Trophoblast cell (in vitro differentiated cells and primary cell): ENCODE results near the gene AK1.

ENCODE experiments used
- DNase-seq, 2 donors: peaks; one replicate each; pipeline ENCODE4 v3.0.0-alpha.2; 2016
- H2AFZ ChIP-seq: 2 replicates; pipeline ENCODE4 v1.6.1; 2013; ENCODE audit warnings: low read length, moderate library complexity, mild to moderate bottlenecking; ENCODE audit not compliant: insufficient read depth, poor library complexity
- H2AK5ac ChIP-seq: 2 replicates; pipeline ENCODE4 v1.6.1; 2013; ENCODE audit warnings: mild to moderate bottlenecking, low read length
- H2BK120ac ChIP-seq: 2 replicates; pipeline ENCODE4 v1.6.1; 2013; ENCODE audit warnings: low read length, mild to moderate bottlenecking, moderate library complexity; ENCODE audit not compliant: insufficient read depth, poor library complexity
- H2BK12ac ChIP-seq: 2 replicates; pipeline ENCODE4 v1.6.1; 2013; ENCODE audit warnings: mild to moderate bottlenecking, low read length, moderate library complexity
- H2BK5ac ChIP-seq: 2 replicates; pipeline ENCODE4 v1.6.1; 2013; ENCODE audit warnings: low read length, low read depth, moderate library complexity, mild to moderate bottlenecking; ENCODE audit not compliant: poor library complexity
- H3K14ac ChIP-seq: 2 replicates; pipeline ENCODE4 v1.6.1; 2013; ENCODE audit warnings: mild to moderate bottlenecking, low read length
- H3K18ac ChIP-seq: 2 replicates; pipeline ENCODE4 v1.6.1; 2013; ENCODE audit warnings: mild to moderate bottlenecking, low read length
- H3K23ac ChIP-seq: 2 replicates; pipeline ENCODE4 v1.6.1; 2013; ENCODE audit warnings: low read length
- H3K27ac ChIP-seq: 2 replicates; pipeline ENCODE4 v1.5.1; 2013; ENCODE audit warnings: low read depth, mild to moderate bottlenecking, inconsistent platforms, low read length, moderate library complexity
- H3K27me3 ChIP-seq: 2 replicates; pipeline ENCODE4 v1.6.1; 2013; ENCODE audit warnings: inconsistent platforms, mild to moderate bottlenecking, low read length, moderate library complexity; ENCODE audit not compliant: insufficient read depth
- H3K36me3 ChIP-seq, 2 experiments: 1 replicate in 1 of 2; 2 replicates in 1 of 2; pipeline ENCODE4 v1.6.1; 2013; ENCODE audit warnings: low read length in 2 of 2, mild to moderate bottlenecking in 2 of 2, moderate library complexity in 1 of 2; ENCODE audit not compliant: insufficient read depth in 2 of 2, control insufficient read depth in 1 of 2
- H3K4ac ChIP-seq: 2 replicates; pipeline ENCODE4 v1.6.1; 2013; ENCODE audit warnings: low read depth, mild to moderate bottlenecking, low read length, moderate library complexity
- H3K4me1 ChIP-seq, 2 experiments: 1 replicate in 1 of 2; 2 replicates in 1 of 2; pipeline ENCODE4 v1.6.1; 2013; ENCODE audit warnings: low read length in 2 of 2, mild to moderate bottlenecking in 2 of 2, moderate library complexity in 1 of 2; ENCODE audit not compliant: insufficient read depth in 2 of 2, control insufficient read depth in 1 of 2
- H3K4me2 ChIP-seq: 2 replicates; pipeline ENCODE4 v1.6.1; 2013; ENCODE audit warnings: inconsistent platforms, mild to moderate bottlenecking, low read length, moderate library complexity
- H3K4me3 ChIP-seq: 2 replicates; pipeline ENCODE4 v1.5.1; 2013; ENCODE audit warnings: mild to moderate bottlenecking, low read depth, low read length, inconsistent platforms
- H3K79me1 ChIP-seq: one replicate; pipeline ENCODE4 v1.6.1; 2013; ENCODE audit warnings: low read length
- H3K79me2 ChIP-seq: 2 replicates; pipeline ENCODE4 v1.6.1; 2013; ENCODE audit warnings: low read length, mild to moderate bottlenecking; ENCODE audit not compliant: control insufficient read depth, insufficient read depth, poor library complexity
- H3K9ac ChIP-seq: 2 replicates; pipeline ENCODE4 v1.6.1; 2013; ENCODE audit warnings: mild to moderate bottlenecking, low read length
- H3K9me3 ChIP-seq: 2 replicates; pipeline ENCODE4 v1.6.1; 2013; ENCODE audit warnings: low read depth, mild to moderate bottlenecking, control low read depth, inconsistent platforms, low read length; ENCODE audit not compliant: insufficient read depth
- H4K12ac ChIP-seq: 2 replicates; pipeline ENCODE4 v1.6.1; 2013; ENCODE audit warnings: low read depth, mild to moderate bottlenecking, low read length, moderate library complexity
- H4K8ac ChIP-seq: 2 replicates; pipeline ENCODE4 v1.6.1; 2013; ENCODE audit warnings: low read depth, mild to moderate bottlenecking, low read length, moderate library complexity
- H4K91ac ChIP-seq: one replicate; pipeline ENCODE4 v1.6.1; 2013; ENCODE audit warnings: low read depth, mild to moderate bottlenecking, low read length, moderate library complexity
- WGBS: extraction: QIAGEN DNeasy Blood & Tissue Kit; methylation state at CpG from one replicate; pipeline ENCODE4 v1.1.7; 2013; ENCODE audit warnings: missing lambda C conversion rate; ENCODE audit not compliant: insufficient read length, insufficient coverage; ENCODE audit errors: extremely low coverage; 5-methylcytosine and 5-hydroxymethylcytosine counted together

The AK1 gene

DNA sequence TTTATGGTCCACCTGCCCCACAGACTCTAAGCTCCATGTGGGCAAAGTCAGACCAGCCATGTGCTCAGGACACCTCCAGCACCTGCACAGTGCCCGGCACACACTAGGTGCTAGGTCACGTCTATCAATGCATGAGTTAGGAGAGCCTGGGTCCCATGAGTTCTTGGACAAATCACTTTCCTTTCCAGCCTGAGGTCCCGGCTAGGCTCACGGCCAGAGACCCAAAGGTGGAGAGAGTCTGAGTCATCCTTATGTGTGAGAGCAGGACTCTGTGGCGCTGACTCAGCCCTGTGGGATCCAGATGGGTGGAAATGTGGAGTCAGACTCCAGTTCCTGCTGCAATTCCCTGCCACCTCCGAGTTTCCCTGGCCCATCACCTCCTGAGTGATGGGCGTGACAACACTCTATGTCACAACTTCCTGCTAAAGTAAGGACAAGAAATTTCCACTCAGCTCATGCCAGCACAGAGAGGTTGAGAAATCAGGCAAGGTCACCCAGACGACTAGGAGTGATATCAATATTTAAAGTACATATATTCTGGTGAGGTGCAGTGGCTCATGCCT, 41.9 kb upstream of the AK1 start:
- WGBS, result no CpG with 5 or more reads among the region's 8 CpGs
- Histone ChIP-seq H2BK12ac (no peak overlapping the region), H3K23ac (no peak overlapping the region), H4K12ac (no peak overlapping the region), H3K27ac (no peak overlapping the region), H3K79me1 (peaks cover 5% of the 10 kb centered on the region), H3K9ac (no peak overlapping the region), H3K4me2 (no peak overlapping the region), H3K4ac (no peak overlapping the region), H2BK5ac (no peak overlapping the region), H3K4me1 (peaks cover 11% of the 10 kb centered on the region in 2 experiments), H4K8ac (no peak overlapping the region), H2BK120ac (no peak overlapping the region), H3K18ac (no peak overlapping the region), H2AK5ac (no peak overlapping the region), H3K27me3 (no peaks in the 10 kb centered on the region), H3K14ac (no peak overlapping the region), H3K4me3 (no peak overlapping the region), H2AFZ (no peak overlapping the region), H4K91ac (no peak overlapping the region), H3K36me3 (no peaks in the 10 kb centered on the region), H3K9me3 (peaks cover 2% of the 10 kb centered on the region), H3K79me2 (no peaks in the 10 kb centered on the region)
- DNase-seq, result peak; percentile 99

- no CpG with 5 or more reads among the region's 8 CpGs for WGBS
- no peak overlapping the region for H2AFZ ChIP-seq
- DNase-seq, result no peak
- no peak overlapping the region for H2BK5ac ChIP-seq
- peaks cover 2% of the 10 kb centered on the region for H3K9me3 ChIP-seq
- H4K12ac ChIP-seq, result no peak overlapping the region
- no peaks in the 10 kb centered on the region for H3K36me3 ChIP-seq
- H3K4me3 ChIP-seq, result no peak overlapping the region
- H3K4ac ChIP-seq, result no peak overlapping the region
- H3K4me2 ChIP-seq, result no peak overlapping the region
- H3K18ac ChIP-seq, result no peak overlapping the region
- H3K79me1 ChIP-seq, result peaks cover 5% of the 10 kb centered on the region
- peak overlapping the region; percentile 4 for H2AK5ac ChIP-seq
- no peak overlapping the region for H2BK120ac ChIP-seq
- H4K91ac ChIP-seq, result peak overlapping the region; percentile 3
- no peak overlapping the region for H3K23ac ChIP-seq
- H3K14ac ChIP-seq, result no peak overlapping the region
- peaks cover 11% of the 10 kb centered on the region in 2 experiments for H3K4me1 ChIP-seq
- H3K27me3 ChIP-seq, result no peaks in the 10 kb centered on the region
- no peak overlapping the region for H2BK12ac ChIP-seq
- no peak overlapping the region for H4K8ac ChIP-seq
- H3K9ac ChIP-seq, result no peak overlapping the region
- H3K27ac ChIP-seq, result no peak overlapping the region
- no peaks in the 10 kb centered on the region for H3K79me2 ChIP-seq
Measured at GRCh38 chr9:127918183-127919107, 41.0 kb upstream of the AK1 start.

- Histone ChIP-seq H3K27ac (no peak overlapping the region), H2AK5ac (peak overlapping the region; percentile 39), H4K91ac (peak overlapping the region; percentile 20), H3K36me3 (no peaks in the 10 kb centered on the region), H3K9me3 (peaks cover 2% of the 10 kb centered on the region), H2BK120ac (no peak overlapping the region), H3K79me1 (peaks cover 5% of the 10 kb centered on the region), H4K12ac (no peak overlapping the region), H3K4me3 (no peak overlapping the region), H3K18ac (no peak overlapping the region), H3K4me2 (no peak overlapping the region), H2BK5ac (no peak overlapping the region), H2BK12ac (peak overlapping the region; percentile 15), H4K8ac (no peak overlapping the region), H3K4ac (no peak overlapping the region), H3K23ac (no peak overlapping the region), H3K27me3 (no peaks in the 10 kb centered on the region), H3K79me2 (no peaks in the 10 kb centered on the region), H2AFZ (no peak overlapping the region), H3K9ac (no peak overlapping the region), H3K4me1 (peaks cover 11% of the 10 kb centered on the region in 2 experiments), H3K14ac (no peak overlapping the region)
- WGBS, result no CpG with 5 or more reads among the region's 6 CpGs
- DNase-seq, result peak in 1 of 2 donors; percentile 4
Measured at GRCh38 chr9:127917603-127918002, 40.1 kb upstream of the AK1 start.

DNA sequence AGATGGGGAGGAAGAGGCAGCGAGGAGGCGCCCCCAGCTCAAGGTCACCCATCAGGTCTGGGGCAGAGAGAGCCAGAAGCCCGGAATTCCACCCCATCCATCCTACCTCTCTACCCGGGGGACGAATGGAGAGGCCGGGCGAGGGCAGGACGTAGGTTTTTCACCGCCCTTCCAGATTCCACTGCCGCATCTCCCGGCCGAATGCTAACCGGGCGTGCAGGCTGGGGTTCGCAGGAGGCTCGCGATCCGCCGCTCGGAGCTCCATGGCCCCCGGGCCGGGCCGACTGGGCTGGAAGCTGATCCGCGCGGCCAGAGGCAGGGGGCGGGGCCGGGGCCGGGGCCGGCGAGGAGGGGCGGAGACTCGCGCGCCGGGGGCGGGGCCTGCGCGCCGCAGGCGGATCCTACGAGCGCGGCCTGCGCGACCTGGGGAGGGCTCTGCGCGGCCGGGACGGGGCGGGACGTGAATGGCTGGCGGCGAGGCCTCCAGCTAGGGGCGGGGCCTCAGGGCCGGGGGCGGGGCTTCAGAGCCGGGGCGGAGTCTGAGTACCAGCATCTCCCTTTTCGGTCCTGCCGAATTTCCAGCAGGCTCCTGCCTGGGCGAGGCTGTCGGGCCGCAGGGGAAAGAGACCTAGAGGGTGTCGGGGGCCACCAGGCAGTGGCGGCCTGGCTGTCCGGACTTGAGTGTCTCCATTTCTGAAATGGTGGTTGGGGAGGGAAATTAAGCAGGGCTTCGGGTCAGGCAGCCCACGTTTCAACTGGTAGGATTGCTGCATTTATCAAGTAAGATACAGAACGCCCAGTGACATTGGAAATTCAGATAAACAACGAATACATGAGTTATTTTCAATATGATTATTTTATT, 39.5 kb upstream of the AK1 start, which contains the start of gene ST6GALNAC4:
Gene ST6GALNAC4, minus strand, starts transcription at position 322 of the 862 bp plus-strand sequence. CDS start 622 bp downstream, outside the sequence.
- Histone ChIP-seq H3K4me1 (peaks cover 11% of the 10 kb centered on the region in 2 experiments), H3K9ac (no peak within 1 kb of the TSS), H2BK12ac (peak within 1 kb of the TSS; percentile 15), H4K91ac (peak within 1 kb of the TSS; percentile 20), H3K79me1 (peaks cover 5% of the 10 kb centered on the region), H3K27ac (no peak within 1 kb of the TSS), H2BK5ac (no peak within 1 kb of the TSS), H4K8ac (peak within 1 kb of the TSS; percentile 29), H3K23ac (no peak within 1 kb of the TSS), H3K4ac (no peak within 1 kb of the TSS), H3K4me2 (peak within 1 kb of the TSS; percentile 73), H2AK5ac (peak within 1 kb of the TSS; percentile 39), H3K18ac (peak within 1 kb of the TSS; percentile 48), H3K14ac (peak within 1 kb of the TSS; percentile 26), H3K27me3 (no peaks in the 10 kb centered on the region), H2BK120ac (no peak within 1 kb of the TSS), H3K36me3 (no peaks in the 10 kb centered on the region), H3K4me3 (peak within 1 kb of the TSS; percentile 64), H3K79me2 (no peaks in the 10 kb centered on the region), H2AFZ (peak within 1 kb of the TSS; percentile 51), H4K12ac (no peak within 1 kb of the TSS), H3K9me3 (peaks cover 2% of the 10 kb centered on the region)
- WGBS, result no CpG with 5 or more reads among the region's 71 CpGs
- DNase-seq, result peak; percentile 88 to 92
